K562 (cell line): ENCODE data around the gene SURF6. TPM values are rescaled to one million over a fixed set of nuclear protein-coding genes. Genes with fewer than 3 reads are reported as not detected.

ENCODE experiments used
- ATAC-seq: fragments of 200-7000 bp; cut with Tn5 transposase; 3 replicates; pipeline ENCODE4 v1.9.1; 2020; ENCODE audit warnings: moderate library complexity
- BruUV-seq: library from RNA; stranded (reverse); fragments of 400-500 nt; replicated peaks from 2 replicates; lab custom pipeline; 2021; lab: Mats Ljungman, UMichigan
- CTCF ChIA-PET: fragments of 300-600 bp; formaldehyde crosslinking; extraction: SDS; loops from one replicate; lab custom pipeline; 2021; ENCODE audit warnings: low intra/inter-chr PET ratio; lab: Yijun Ruan, JAX
- POLR2A ChIA-PET: fragments of 300-600, 350-650 bp; sonication (Branson Sonifier 250); formaldehyde crosslinking; extraction: SDS; loops from one replicate; lab custom pipeline; 2021; ENCODE audit warnings: antibody characterized with exemption, inconsistent platforms; lab: Yijun Ruan, JAX
- DNase-seq, 4 experiments: peaks; one replicate each; pipeline versions ENCODE4 v3.0.0 to v3.0.0-alpha.2; 2011 to 2018; ENCODE audit warnings: low spot score in 3 of 4, mixed read lengths in 3 of 4; ENCODE audit errors: extremely low read depth in 1 of 4
- FAIRE-seq: peaks from 2 replicates; lab custom pipeline; 2011; peaks lifted over from hg19 to GRCh38; lab: Jason Lieb, UNC
- H2AFZ ChIP-seq: 2 replicates; pipeline ENCODE4 v1.6.0; 2011; ENCODE audit warnings: low read depth, low read length, control low read depth, inconsistent platforms
- H3K27ac ChIP-seq: fragments of 200-600 bp; 3 replicates; pipeline ENCODE4 v1.8.0; 2011; ENCODE audit warnings: low read depth, mild to moderate bottlenecking, control low read depth, inconsistent platforms, low read length, moderate library complexity, mixed read lengths; ENCODE audit errors: extremely low read depth
- H3K27me3 ChIP-seq, 2 experiments: fragments of 300-600 bp in 1 of 2; 2 replicates in 1 of 2; 3 replicates in 1 of 2; pipeline versions ENCODE4 v1.6.0 to v1.8.0; 2011; ENCODE audit warnings: inconsistent platforms in 2 of 2, low read length in 2 of 2, mild to moderate bottlenecking in 1 of 2, mixed read lengths in 1 of 2, moderate library complexity in 1 of 2; ENCODE audit not compliant: control insufficient read depth in 2 of 2, insufficient read depth in 2 of 2
- H3K36me3 ChIP-seq: fragments of 300-600 bp; 3 replicates; pipeline ENCODE4 v1.8.0; 2011; ENCODE audit warnings: mild to moderate bottlenecking, low read length, inconsistent platforms; ENCODE audit not compliant: control insufficient read depth, insufficient read depth
- H3K4me1 ChIP-seq, 2 experiments: fragments of 200-600 bp in 1 of 2; replicated peaks in 1 of 2; 2 replicates in 1 of 2; 3 replicates in 1 of 2; pipeline versions ENCODE4 v1.5.1 to v1.8.0; 2011; ENCODE audit warnings: inconsistent platforms in 2 of 2, low read length in 2 of 2, mild to moderate bottlenecking in 1 of 2, mixed read lengths in 1 of 2, moderate library complexity in 1 of 2; ENCODE audit not compliant: control insufficient read depth in 2 of 2, insufficient read depth in 2 of 2
- H3K4me2 ChIP-seq: 2 replicates; pipeline ENCODE4 v1.6.1; 2011; ENCODE audit warnings: low read length, control low read depth, inconsistent platforms, mixed read lengths; ENCODE audit not compliant: insufficient read depth
- H3K4me3 ChIP-seq: fragments of 200-600 bp; sonication (generic), shearing (Covaris generic); 2 replicates; pipeline ENCODE4 v1.5.1; 2016; ENCODE audit warnings: control low read depth, inconsistent platforms
- H3K79me2 ChIP-seq: fragments of 200-600 bp; 3 replicates; pipeline ENCODE4 v1.8.0; 2011; ENCODE audit warnings: low read length, inconsistent platforms; ENCODE audit not compliant: control insufficient read depth, insufficient read depth
- H3K9ac ChIP-seq, 2 experiments: 2 replicates each; pipeline versions ENCODE4 v1.6.0 to v1.6.1; 2011; ENCODE audit warnings: low read depth in 2 of 2, low read length in 2 of 2, control low read depth in 1 of 2, inconsistent platforms in 1 of 2, mild to moderate bottlenecking in 1 of 2, mixed read lengths in 1 of 2; ENCODE audit not compliant: insufficient read depth in 1 of 2
- H3K9me1 ChIP-seq: one replicate; pipeline ENCODE4 v1.6.0; 2011; ENCODE audit warnings: inconsistent platforms, mild to moderate bottlenecking, low read length, moderate library complexity; ENCODE audit not compliant: control insufficient read depth, insufficient read depth
- H3K9me3 ChIP-seq: replicated peaks from 2 replicates; pipeline ENCODE4 v1.5.1; 2011; ENCODE audit warnings: low read depth, low read length, inconsistent platforms; ENCODE audit not compliant: control insufficient read depth, insufficient read depth
- H4K20me1 ChIP-seq: replicated peaks from 2 replicates; pipeline ENCODE4 v1.6.1; 2011; ENCODE audit warnings: low read length, inconsistent platforms, mixed read lengths; ENCODE audit not compliant: control insufficient read depth, insufficient read depth
- CREB3L1 ChIP-seq: fragments of 450-650 bp; IDR thresholded peaks from 2 replicates; pipeline ENCODE4 v1.6.1; 2014; ENCODE audit warnings: low read depth, mild to moderate bottlenecking, moderate library complexity, borderline replicate concordance
- ETV5 ChIP-seq: sonication (generic); formaldehyde crosslinking; IDR thresholded peaks from 2 replicates; pipeline ENCODE4 v1.4.0; 2020; ENCODE audit warnings: low read depth, mild to moderate bottlenecking, missing genetic modification reagents
- GTF2E2 ChIP-seq: fragments of 200-800 bp; sonication (Bioruptor generic); IDR thresholded peaks from 2 replicates; pipeline ENCODE4 v1.6.1; 2016; ENCODE audit warnings: missing genetic modification characterization, missing compliant biosample characterization
- RBFOX2 ChIP-seq: fragments of 200-400 bp; formaldehyde crosslinking; IDR thresholded peaks from 2 replicates; pipeline ENCODE4 v1.6.1; 2017; ENCODE audit warnings: low read depth, mild to moderate bottlenecking, low read length, moderate library complexity
- RFX7 ChIP-seq: fragments of 250-450 bp; sonication (Bioruptor Pico); IDR thresholded peaks from 2 replicates; pipeline ENCODE4 v1.5.1; 2021; ENCODE audit warnings: mild to moderate bottlenecking
- RHOXF2B ChIP-seq: fragments of 250-450 bp; sonication (Bioruptor Pico); conservative IDR thresholded peaks from 2 replicates; pipeline ENCODE4 v1.5.1; 2021
- SP2 ChIP-seq: IDR thresholded peaks from 2 replicates; pipeline ENCODE4 v1.6.1; 2011; ENCODE audit warnings: mild to moderate bottlenecking, low read depth, low read length, moderate library complexity; ENCODE audit not compliant: poor library complexity, severe bottlenecking; ENCODE audit errors: extremely low read depth
- ZNF274 ChIP-seq: IDR thresholded peaks from 2 replicates; pipeline ENCODE4 v1.6.1; 2011; ENCODE audit warnings: low read depth, mild to moderate bottlenecking, low read length, moderate library complexity, borderline replicate concordance
- ZNF644 ChIP-seq: fragments of 200-800 bp; sonication (Bioruptor generic); IDR thresholded peaks from 2 replicates; pipeline ENCODE4 v1.6.1; 2016; ENCODE audit warnings: low read depth, missing genetic modification characterization, missing compliant biosample characterization
- WGBS: fragments of 100-300 bp; shearing (Covaris generic); methylation state at CpG from one replicate; pipeline ENCODE4 v1.1.6; 2016; ENCODE audit warnings: low coverage, mixed read lengths; ENCODE audit not compliant: insufficient coverage; ENCODE audit errors: missing lambda C conversion rate; 5-methylcytosine and 5-hydroxymethylcytosine counted together
- in situ Hi-C: fragments of 300-500 bp; cut with MboI; formaldehyde crosslinking; loops from 4 replicates; pipeline ENCODE4 v1.15.0; 2018; ENCODE audit warnings: inconsistent platforms, mixed read lengths
- intact Hi-C: fragments of 100-400 bp; cut with micrococcal nuclease; formaldehyde crosslinking; loops from 2 replicates; pipeline ENCODE4 v1.14.2; 2022
- polyA plus RNA-seq, 8 experiments: library from polyadenylated mRNA; depleted of rRNA in 4 of 8; stranded (reverse) in 5 of 8; unstranded in 3 of 8; fragments of >200 nt; fragmentation: Nextera tagmentation in 2 of 8; fragmentation: Illumina TruSeq in 1 of 8; extraction: Ambion mirVana in 2 of 8; extraction: Trizol in 1 of 8; gene quantifications; 2 replicates each; pipeline versions ENCODE4 v1.2.1 to v1.2.3, GENCODE V29; 2011 to 2014; ENCODE audit warnings: inconsistent platforms in 1 of 8, missing spikeins in 1 of 8
- total RNA-seq, 7 experiments: library from RNA; depleted of rRNA in 6 of 7; stranded (reverse); fragments of >200 nt in 6 of 7; fragmentation: Illumina TruSeq in 2 of 7; extraction: Trizol in 2 of 7; gene quantifications; 2 replicates each; pipeline versions ENCODE4 v1.2.1 to v1.2.3, GENCODE V29; 2011 to 2021; ENCODE audit warnings: low replicate concordance in 1 of 7

Gene SURF6
- total and polyA plus RNA-seq, 9 of the 15 experiments (the other 6 are each of a cell fraction or from before 2014, with no cell fraction given): 1.4 to 68.3 (median 14.7) TPM

GRCh38 chr9:133379153-133380086 lies 43.4 kb upstream of the SURF6 start:
- DNase-seq: no peak
- ATAC-seq: no peak
- CTCF ChIA-PET: no interaction called here
- H3K4me1 ChIP-seq: peaks cover 11 to 26% of the 10 kb centered on the region in 2 experiments; a peak in 4 of 5 replicates
- no peak overlapping the region for H3K4me3 ChIP-seq
- H3K4me2 ChIP-seq: no peak overlapping the region
- no peaks in the 10 kb centered on the region for H3K9me1 ChIP-seq
- no peaks in the 10 kb centered on the region; a peak in 1 of 5 replicates for H3K27me3 ChIP-seq
- H3K9ac ChIP-seq: peak overlapping the region in 1 of 2 experiments; percentile 37; a peak in 1 of 4 replicates
- in situ Hi-C loops (no loop called here), intact Hi-C loops (no loop called here)
- TF ChIP-seq SP2 (no peak), ETV5 (CRISPR knock-in tag) (no peak), CREB3L1 (no peak), RBFOX2 (no peak), ZNF274 (no peak), GTF2E2 (tag) (no peak), ZNF644 (tag) (no peak), RFX7 (no peak), RHOXF2B (CRISPR knock-in tag) (no peak)
- TF ChIP-seq, all 486 proteins: peak for 0
- Histone ChIP-seq H3K79me2 (peaks cover 22% of the 10 kb centered on the region), H3K27ac (no peak overlapping the region), H4K20me1 (0 out of 2 replicates have a peak, but pooled peaks cover 6% of the 10 kb centered on the region), H3K36me3 (no peaks in the 10 kb centered on the region), H3K9me3 (peaks cover 5% of the 10 kb centered on the region), H2AFZ (no peak overlapping the region)
- POLR2A ChIA-PET: interaction anchor here (0.6 to 1.9 kb wide), 4 partner anchors 20 to 74 kb away, joined by 3 to 8 read pairs (median 5); partner anchors contain the start of genes MED22 and RPL7A
- WGBS: 75% methylated on average over 14 of the region's 14 CpGs
- BruUV-seq: no TSS peak
- FAIRE-seq: no peak
